DMS53 treated with DMSO at 0.1 percent for 48 hours (cell line): ENCODE results near the gene LILRB4.
A peak's percentile ranks its signal among the peaks of the same experiment; 100 is the strongest.
"Not testable (repeated sequence)": the region's sequence is repeated elsewhere in the genome, so short reads cannot be mapped to it uniquely, and the experiment has no call there.

ENCODE experiments used
- DNase-seq: peaks from one replicate; lab custom pipeline; 2025; ENCODE audit not compliant: unreplicated experiment; lab: John Stamatoyannopoulos, UW

The LILRB4 gene

DNA sequence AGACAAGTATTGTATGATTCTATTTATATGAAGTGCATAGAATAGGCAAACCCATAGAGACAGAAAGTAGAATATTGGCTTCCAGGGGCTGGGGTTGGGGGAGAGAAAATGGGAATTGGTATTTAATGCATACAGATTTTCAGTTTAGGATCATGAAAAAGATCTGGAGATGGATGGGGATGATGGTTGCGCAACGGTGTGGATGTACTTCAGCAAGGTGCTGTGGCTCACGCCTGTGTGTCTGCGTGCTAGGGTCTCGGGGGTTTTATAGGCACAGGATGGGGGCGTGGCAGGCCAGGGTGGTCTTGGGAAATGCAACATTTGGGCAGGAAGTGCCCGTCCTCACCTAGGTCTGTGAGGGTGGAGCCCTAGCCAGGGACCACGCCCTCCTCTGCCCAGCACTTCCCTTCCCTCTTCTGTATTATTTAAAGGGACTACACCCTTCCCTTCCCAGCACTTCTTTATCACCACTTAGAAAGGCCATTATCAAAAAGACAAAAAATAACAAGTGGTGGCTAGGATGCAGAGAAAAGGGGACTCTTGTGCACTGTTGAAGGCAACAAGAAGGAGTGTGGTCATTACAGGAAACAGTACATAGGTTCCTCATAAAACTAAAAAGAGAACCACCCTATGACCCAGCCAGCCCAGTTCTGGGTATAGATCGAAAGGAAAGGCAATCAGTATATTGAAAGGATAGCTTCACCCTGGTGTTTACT, 29.0 kb downstream of the LILRB4 start:
- DNase-seq: no peak

GRCh38 chr19:54692298-54692615, 29.5 kb downstream of the LILRB4 start:
- DNase-seq: no peak

GRCh38 chr19:54694648-54695047, 31.9 kb downstream of the LILRB4 start:
- no peak for DNase-seq

GRCh38 chr19:54696117-54696548, 33.3 kb downstream of the LILRB4 start:
- DNase-seq: no peak

GRCh38 chr19:54696766-54697165, 34.0 kb downstream of the LILRB4 start:
- no peak for DNase-seq

DNA sequence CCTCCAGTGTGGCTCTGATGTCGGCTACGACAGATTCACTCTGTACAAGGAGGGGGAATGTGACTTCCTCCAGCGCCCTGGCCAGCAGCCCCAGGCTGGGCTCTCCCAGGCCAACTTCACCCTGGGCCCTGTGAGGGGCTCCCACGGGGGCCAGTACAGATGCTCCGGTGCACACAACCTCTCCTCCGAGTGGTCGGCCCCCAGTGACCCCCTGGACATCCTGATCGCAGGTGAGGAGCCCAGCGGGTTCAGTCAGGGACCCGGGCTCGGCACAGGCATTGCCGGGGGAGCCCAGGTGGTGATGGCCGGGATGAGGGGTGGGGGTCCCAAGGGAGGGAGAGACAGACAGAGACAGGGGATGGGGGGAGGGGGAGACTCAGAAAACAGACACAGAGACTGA, 34.9 kb downstream of the LILRB4 start:
- not testable (repeated sequence) for DNase-seq

GRCh38 chr19:54704928-54705327, 42.1 kb downstream of the LILRB4 start:
- no peak for DNase-seq

- no peak for DNase-seq
Measured at GRCh38 chr19:54707962-54708361, 45.2 kb downstream of the LILRB4 start.

GRCh38 chr19:54708781-54709180, 46.0 kb downstream of the LILRB4 start:
- peak; percentile 49 for DNase-seq

- DNase-seq: no peak
Measured at GRCh38 chr19:54709212-54709948, 46.6 kb downstream of the LILRB4 start.

- not testable (repeated sequence) for DNase-seq
Measured at GRCh38 chr19:54709956-54710355, 47.2 kb downstream of the LILRB4 start.
